Stimulated activated CD4-positive, alpha-beta T cell treated with anti-CD3 and anti-CD28 coated beads, Interleukin-1b, Interleukin-23, amount 100 ng/mL, for 24 hours (primary cell): ENCODE data around the gene TBCA.
A peak's percentile ranks its signal among the peaks of the same experiment; 100 is the strongest.

Source experiments
- DNase-seq, 4 experiments: peaks; one replicate each; pipeline ENCODE4 v3.0.0-alpha.2; 2020; ENCODE audit warnings: low read depth in 4 of 4, low spot score in 1 of 4

The TBCA gene, protein sequence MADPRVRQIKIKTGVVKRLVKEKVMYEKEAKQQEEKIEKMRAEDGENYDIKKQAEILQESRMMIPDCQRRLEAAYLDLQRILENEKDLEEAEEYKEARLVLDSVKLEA

DNA sequence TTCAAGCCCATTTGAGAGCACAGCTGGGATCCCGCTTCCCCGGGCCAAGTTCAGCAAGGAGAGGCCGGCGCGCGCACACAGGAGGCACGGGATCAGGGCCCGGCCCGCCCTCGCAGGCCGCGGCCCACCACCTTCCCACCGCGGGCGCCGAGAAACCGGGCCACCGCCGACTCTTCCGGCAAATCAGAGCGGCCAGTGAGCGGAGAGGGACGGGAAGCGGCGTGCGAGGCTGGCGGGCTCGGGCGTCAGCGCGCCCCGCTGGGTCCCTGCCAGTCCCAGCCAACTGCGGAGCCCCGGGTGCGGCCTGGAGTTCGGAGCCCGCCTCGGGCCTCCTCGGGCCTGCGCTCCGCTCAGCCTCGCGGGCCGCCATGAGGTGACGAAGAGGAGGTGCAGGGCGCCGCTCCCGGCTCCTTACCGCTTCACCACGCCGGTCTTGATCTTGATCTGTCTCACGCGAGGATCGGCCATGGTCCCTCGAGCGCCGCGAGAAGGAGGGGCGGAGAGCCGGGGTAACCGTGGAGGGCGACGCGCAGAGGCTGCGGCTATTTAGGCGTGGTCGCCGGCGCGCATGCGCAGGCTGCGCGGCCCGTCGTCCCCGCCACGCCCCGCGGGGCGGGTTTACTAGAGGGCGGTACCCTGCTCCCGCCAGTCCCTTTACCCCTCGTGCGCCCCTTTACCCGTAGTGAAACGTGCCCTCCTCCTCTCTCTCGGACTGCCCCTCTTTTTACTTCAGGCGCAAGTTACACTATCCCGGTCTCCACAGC is at the start of gene TBCA:
TBCA (minus strand) TSS at position 550 of the 764 bp plus-strand sequence; CDS start at position 468, 82 bp downstream.
- peak; percentile 67 to 84 (median 78) for DNase-seq

DNA sequence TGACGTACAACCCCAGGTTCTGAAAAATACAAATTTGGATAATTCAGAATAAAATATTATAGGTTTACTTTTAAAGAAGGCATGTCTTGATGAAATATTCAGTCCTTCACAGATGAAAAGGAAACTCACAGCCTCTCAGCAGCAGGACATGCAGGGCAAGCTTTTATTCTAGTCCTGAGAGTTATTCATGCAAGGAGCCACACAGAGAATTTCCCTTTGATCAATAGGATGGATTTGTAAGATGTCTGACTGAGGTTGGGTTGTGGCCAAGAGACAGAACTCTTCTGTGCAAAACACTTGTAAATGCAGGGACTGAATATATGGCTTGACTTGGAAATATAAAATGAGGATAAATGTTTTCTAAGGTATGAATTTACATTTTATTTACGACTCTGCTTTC is 48.8 kb upstream of the TBCA start:
- no peak for DNase-seq

- DNase-seq: no peak
Observed at GRCh38 chr5:77816686-77817085, 40.5 kb upstream of the TBCA start.

- DNase-seq: no peak
Observed at GRCh38 chr5:77812926-77813589, 36.9 kb upstream of the TBCA start.

GRCh38 chr5:77806213-77806843 is 30.2 kb upstream of the TBCA start:
- no peak for DNase-seq

GRCh38 chr5:77798456-77798855 is 22.3 kb upstream of the TBCA start:
- no peak for DNase-seq

GRCh38 chr5:77797136-77797535 is 21.0 kb upstream of the TBCA start:
- no peak for DNase-seq

- no peak for DNase-seq
Observed at GRCh38 chr5:77795846-77796245, 19.7 kb upstream of the TBCA start.

DNA sequence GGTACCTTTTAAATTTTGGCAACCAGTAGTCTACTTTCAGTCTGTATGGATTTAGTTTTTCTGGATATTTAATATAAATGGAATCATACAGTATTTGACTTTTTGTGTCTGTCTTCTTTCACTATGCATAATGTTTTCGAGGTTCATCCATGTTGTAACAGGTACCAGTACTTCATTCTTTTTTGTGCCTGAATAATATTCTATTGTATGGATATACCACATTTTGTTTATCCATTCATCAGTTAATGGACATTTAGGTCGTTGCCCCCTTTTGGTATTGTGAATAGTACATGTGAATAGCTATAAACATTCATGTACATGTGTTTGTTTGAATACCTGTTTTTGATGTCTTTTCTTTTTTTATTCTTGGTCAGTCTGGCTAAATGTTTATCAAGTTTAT is 19.1 kb upstream of the TBCA start:
- DNase-seq: no peak

DNA sequence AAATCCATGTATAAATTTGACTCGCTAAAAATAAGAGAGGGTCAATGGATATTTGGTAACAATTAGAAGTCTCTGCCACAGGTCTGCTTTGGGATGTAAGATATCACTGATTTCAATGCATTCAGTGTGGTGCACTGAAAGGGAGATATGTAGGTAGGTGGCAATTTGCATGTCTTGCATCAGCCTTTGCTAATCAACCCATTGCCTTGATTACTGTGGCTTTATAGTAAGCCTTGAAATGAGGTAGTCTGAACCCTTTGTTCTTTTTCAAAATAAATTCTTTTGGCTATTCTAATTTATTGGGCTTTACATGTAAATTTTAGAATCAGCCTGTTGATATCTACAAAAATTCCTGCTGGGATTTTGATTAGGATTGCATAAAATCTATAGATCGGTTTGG is 15.8 kb upstream of the TBCA start:
- no peak for DNase-seq

GRCh38 chr5:77791356-77791755 is 15.2 kb upstream of the TBCA start:
- no peak for DNase-seq

GRCh38 chr5:77785229-77785628 is 9.1 kb upstream of the TBCA start:
- no peak for DNase-seq

GRCh38 chr5:77784735-77785134 is 8.6 kb upstream of the TBCA start:
- DNase-seq: no peak

- no peak for DNase-seq
Observed at GRCh38 chr5:77781076-77781475, 4.9 kb upstream of the TBCA start.

DNA sequence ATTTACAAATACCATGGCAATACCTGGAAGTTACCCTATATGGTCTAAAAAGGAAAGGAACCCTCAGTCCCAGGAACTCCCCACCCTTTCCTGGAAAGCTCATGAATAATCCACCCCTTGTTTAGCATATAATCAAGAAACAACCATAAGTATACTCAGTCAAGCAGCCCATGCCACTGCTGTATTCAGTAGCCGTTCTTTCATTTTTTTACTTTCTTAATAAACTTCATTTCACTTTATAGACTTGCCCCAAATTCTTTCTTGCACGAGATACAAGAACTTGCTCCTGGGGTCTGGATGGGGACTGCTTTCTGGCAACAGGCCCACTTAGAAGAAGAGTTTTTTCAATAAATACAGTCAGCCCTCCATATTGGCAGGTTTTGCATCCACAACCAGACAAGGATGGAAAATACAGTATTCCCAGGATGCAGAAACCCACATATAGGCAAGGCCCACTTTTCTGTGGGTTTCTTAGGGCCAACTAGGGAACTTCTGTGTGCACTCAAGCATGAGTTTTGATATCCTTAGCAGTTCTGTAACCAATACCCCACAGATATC is 2.8 kb upstream of the TBCA start:
- no peak for DNase-seq

GRCh38 chr5:77778398-77778797 is 2.3 kb upstream of the TBCA start:
- DNase-seq: no peak

- DNase-seq: no peak
Observed at GRCh38 chr5:77777911-77778310, 1.8 kb upstream of the TBCA start.

- DNase-seq: no peak
Observed at GRCh38 chr5:77777281-77777892, 1.2 kb upstream of the TBCA start.

GRCh38 chr5:77776554-77777206 is 541 bp upstream of the TBCA start:
- DNase-seq: no peak

DNA sequence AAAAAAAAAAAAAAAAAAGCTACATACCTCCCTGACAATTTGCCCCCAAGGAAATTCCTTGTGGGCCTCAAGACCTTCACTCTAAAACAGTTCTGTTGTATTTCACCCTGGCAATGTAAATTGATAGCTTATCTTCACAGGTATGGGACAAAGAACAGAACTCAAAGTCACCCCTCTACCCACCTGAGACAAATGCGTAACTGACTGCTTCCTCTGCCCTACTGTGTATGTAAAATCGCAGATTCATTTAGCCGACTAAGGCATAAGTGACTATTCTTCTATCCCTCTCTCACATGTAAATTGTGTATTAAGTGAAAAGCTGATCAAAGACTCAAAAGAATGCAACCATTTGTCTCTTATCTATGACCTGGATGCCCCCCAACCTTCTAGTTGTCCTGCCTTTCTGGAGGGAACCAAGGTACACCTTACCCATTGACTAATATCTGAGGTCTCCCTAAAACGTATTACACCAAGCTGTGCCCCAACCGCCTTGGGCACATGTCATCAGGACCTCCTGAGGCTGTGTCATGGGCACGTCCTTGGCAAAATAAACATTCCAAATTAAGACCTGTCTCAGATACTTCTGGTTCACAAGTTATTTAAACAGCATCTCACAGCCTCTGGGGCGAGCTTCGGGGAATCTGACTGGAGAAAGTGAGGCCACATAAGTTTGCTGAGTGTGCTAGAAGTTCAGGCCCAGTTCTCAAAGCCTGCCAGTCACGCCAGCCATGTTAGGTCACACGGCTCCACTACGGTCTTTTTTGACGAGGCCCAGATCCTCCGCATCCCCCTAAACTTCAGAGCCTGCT is 954 bp downstream of the TBCA start:
- DNase-seq: peak in 2 of 4 experiments; percentile 6 to 13
